Ovary (tissue), 9 donors: Measurements from ENCODE around the gene PRDM13. TPM values are rescaled to one million over a fixed set of nuclear protein-coding genes. Genes with fewer than 3 reads are reported as not detected.

Source experiments
- DNase-seq, 5 donors: peaks; one replicate each; pipeline ENCODE4 v3.0.0-alpha.2; 2019 to 2020
- H3K27ac ChIP-seq, 2 donors: fragments of 200-600 bp; one replicate each; pipeline versions ENCODE4 v1.5.1 to v1.8.0; 2019 to 2022
- H3K27me3 ChIP-seq: fragments of 200-600 bp; one replicate; pipeline ENCODE4 v1.8.0; 2022
- H3K36me3 ChIP-seq: fragments of 200-600 bp; sonication (generic); one replicate; pipeline ENCODE4 v1.5.1; 2019
- H3K4me1 ChIP-seq: one replicate; pipeline ENCODE4 v1.8.1; 2013; ENCODE audit warnings: mild to moderate bottlenecking, moderate library complexity; ENCODE audit not compliant: insufficient read depth
- H3K4me3 ChIP-seq: fragments of 200-600 bp; sonication (generic); one replicate; pipeline ENCODE4 v1.5.1; 2017
- H3K9me3 ChIP-seq, 2 donors: fragments of 200-600 bp in 1 of 2; sonication (generic) in 1 of 2; one replicate each; pipeline versions ENCODE4 v1.5.1 to v1.8.1; 2013 to 2019; ENCODE audit warnings: mild to moderate bottlenecking in 1 of 2, moderate library complexity in 1 of 2
- CTCF ChIP-seq, 3 donors: fragments of 450-650 bp in 2 of 3; fragments of 200-600 bp in 1 of 3; IDR thresholded peaks; one replicate each; pipeline versions ENCODE4 v1.5.1 to v1.8.0; 2016 to 2022; ENCODE audit warnings: antibody characterized with exemption in 3 of 3, mild to moderate bottlenecking in 1 of 3
- EP300 ChIP-seq: sonication (generic); formaldehyde crosslinking; IDR thresholded peaks from one replicate; pipeline ENCODE4 v1.6.1; 2017; ENCODE audit warnings: antibody characterized with exemption
- POLR2A ChIP-seq: fragments of 450-650 bp; IDR thresholded peaks from one replicate; pipeline ENCODE4 v1.6.1; 2017; ENCODE audit warnings: antibody characterized with exemption, mild to moderate bottlenecking, moderate library complexity
- WGBS, 3 donors: extraction: QIAGEN DNeasy Blood & Tissue Kit in 1 of 3; methylation state at CpG; one replicate each; pipeline versions ENCODE4 v1.1.5 to v1.1.7; 2013 to 2017; 5-methylcytosine and 5-hydroxymethylcytosine counted together
- intact Hi-C, 4 donors: fragments of 100-400 bp; cut with DNase I; formaldehyde crosslinking; loops; one replicate each; pipeline versions ENCODE4 v1.11.0 to v1.15.1; 2022 to 2023
- polyA plus RNA-seq, 2 donors: library from polyadenylated mRNA; stranded (reverse); fragments of 200-250 nt in 1 of 2; fragments of 350-450 nt in 1 of 2; fragmentation: Illumina TruSeq in 1 of 2; extraction: RNeasy Lipid Tissue Mini Kit (QIAGEN cat#74804) in 1 of 2; gene quantifications; one replicate each; pipeline ENCODE4 v1.2.3, GENCODE V29; 2013 to 2014
- total RNA-seq, 7 donors: library from RNA; depleted of rRNA in 2 of 7; stranded (reverse); fragments of >200 nt in 2 of 7; fragmentation: NEBNext Ultra II Directional in 3 of 7; extraction: Animal tissue kit (Norgen Biotek cat#: 25700) in 3 of 7; gene quantifications; one replicate each; pipeline versions ENCODE4 v1.1.0 to v1.2.4, GENCODE V29; 2016 to 2023
- donor health status: DM: no; HTN: no; CAD: no; lungs with moderate emphysema.
- donor health status: DM: no; HTN: no; CAD: no.
- donor health status: Bipolar disorder and iron deficiency.
- donor health status: DM: yes; HTN: yes; CAD: no.
- donor health status: DM: no; HTN: no; CAD: no.
- donor health status: DM: yes; HTN: yes; CAD: no.

Gene PRDM13
- total and polyA plus RNA-seq, 9 donors = 0.02 TPM; not detected in 8

DNA sequence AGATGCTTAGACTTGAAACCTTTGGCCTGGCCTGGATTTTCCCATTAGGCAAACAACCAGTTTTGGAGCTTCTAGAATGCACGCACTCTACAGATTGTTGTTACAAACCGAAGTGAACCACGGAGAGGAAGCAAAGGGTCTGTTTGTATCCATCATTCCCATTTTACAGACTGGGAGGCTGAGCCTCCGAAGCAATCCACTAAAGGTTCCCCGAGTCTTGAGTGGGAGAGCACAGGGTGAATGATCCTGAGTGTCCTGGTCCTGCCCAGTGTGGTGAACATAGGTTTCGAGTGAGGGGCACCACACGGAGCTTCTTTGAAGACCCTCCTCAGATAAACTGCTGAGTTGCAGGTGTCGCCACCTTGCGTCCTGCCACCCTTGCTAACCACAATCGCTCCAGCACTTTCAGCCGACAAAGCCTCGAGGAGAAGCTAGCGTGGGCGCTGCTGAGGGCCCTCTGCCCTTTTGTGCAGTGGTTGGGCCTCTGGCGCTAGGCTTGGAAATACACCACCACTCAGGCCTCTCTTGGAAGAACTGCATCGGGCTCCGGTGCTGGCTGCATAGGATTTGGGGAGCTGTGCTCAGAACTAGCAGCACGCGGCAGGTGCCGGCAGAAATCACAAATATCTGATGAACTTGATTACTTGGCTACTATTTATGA is 1.4 kb upstream of the PRDM13 start:
- intact Hi-C loops = no loop called here
- H3K9me3 ChIP-seq = no peaks in the 10 kb centered on the region
- DNase-seq = no peak
- H3K36me3 ChIP-seq = no peaks in the 10 kb centered on the region
- H3K4me3 ChIP-seq = no peak overlapping the region
- peaks cover 2% of the 10 kb centered on the region for H3K27me3 ChIP-seq
- TF ChIP-seq POLR2A (no peak), EP300 (no peak), CTCF (IDR thresholded peaks at IDR 0.05) (no peak)
- peaks cover 8% of the 10 kb centered on the region for H3K4me1 ChIP-seq
- 9 to 11% (median 10%) methylated on average over 20 of the region's 20 CpGs for WGBS, 3 donors
- no peak overlapping the region for H3K27ac ChIP-seq

DNA sequence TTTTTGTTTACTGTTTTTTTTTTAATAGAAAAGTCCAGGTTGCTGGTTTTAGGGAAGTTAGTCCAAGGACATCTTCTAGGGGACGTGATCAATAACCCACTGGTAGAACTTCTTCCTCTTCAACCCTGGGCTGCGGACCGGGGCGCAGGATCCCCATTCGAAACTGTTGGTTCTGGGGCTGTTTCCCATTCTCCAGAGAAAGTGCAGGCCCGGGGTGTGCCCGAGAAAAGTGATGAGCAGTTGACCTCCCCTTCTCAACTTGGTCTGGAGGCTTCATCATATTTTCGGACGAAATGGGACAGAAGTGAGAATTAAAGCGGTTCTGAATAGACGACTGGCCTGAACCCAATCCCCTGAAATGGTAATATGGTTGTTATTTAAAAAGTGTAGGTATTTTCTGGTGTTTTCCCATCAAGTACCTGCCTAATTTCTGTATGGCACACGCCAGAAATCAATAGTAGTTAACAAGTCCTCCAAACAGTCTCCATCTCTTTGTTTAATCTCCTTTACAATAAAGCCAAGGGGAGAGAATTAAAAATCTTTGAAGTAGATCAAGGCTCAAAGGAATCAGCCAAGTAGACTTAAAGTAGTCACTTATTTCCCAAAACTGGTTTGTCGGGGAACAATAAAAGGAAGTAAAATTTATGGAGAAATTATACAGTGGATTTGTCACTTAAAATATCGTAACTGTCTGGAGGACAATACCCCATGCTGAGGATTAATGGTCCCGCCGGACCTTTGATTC is 550 bp upstream of the PRDM13 start:
- Histone ChIP-seq H3K4me3 (no peak overlapping the region), H3K9me3 (no peaks in the 10 kb centered on the region), H3K27ac (no peak overlapping the region), H3K36me3 (no peaks in the 10 kb centered on the region), H3K27me3 (peaks cover 2% of the 10 kb centered on the region), H3K4me1 (peaks cover 8% of the 10 kb centered on the region)
- no peak for DNase-seq
- TF ChIP-seq CTCF (IDR thresholded peaks at IDR 0.05) = no peak
- no peak for TF ChIP-seq EP300
- no peak for TF ChIP-seq POLR2A
- WGBS, 3 donors = 14 to 16% (median 14%) methylated on average over 16 of the region's 16 CpGs
- intact Hi-C loops = no loop called here

GRCh38 chr6:99607416-99608036 is 893 bp downstream of the PRDM13 start:
- 4 to 6% (median 6%) methylated on average over 34 of the region's 34 CpGs for WGBS, 3 donors
- intact Hi-C loops = no loop called here
- peaks cover 2% of the 10 kb centered on the region for H3K27me3 ChIP-seq

More at GRCh38 chr6:99607416-99608036, 893 bp downstream of the PRDM13 start:
- Histone ChIP-seq H3K36me3 (no peaks in the 10 kb centered on the region), H3K9me3 (no peaks in the 10 kb centered on the region), H3K4me3 (no peak overlapping the region), H3K27ac (no peak overlapping the region), H3K4me1 (peaks cover 8% of the 10 kb centered on the region)
- TF ChIP-seq EP300 = no peak
- no peak for TF ChIP-seq POLR2A
- no peak for TF ChIP-seq CTCF (IDR thresholded peaks at IDR 0.05)
- DNase-seq = no peak
